Lung (tissue), 16 donors: ENCODE results near the gene VAPA. TPM values are rescaled to one million over a fixed set of nuclear protein-coding genes. Genes with fewer than 3 reads are reported as not detected.

Experiments used
- ATAC-seq: fragments of 200-7000 bp; cut with Tn5 transposase; one replicate; pipeline ENCODE4 v1.9.1; 2020; ENCODE audit warnings: moderate number of reproducible peaks; ENCODE audit not compliant: insufficient read depth, low FRiP score
- DNase-seq, 3 donors: peaks; one replicate each; pipeline ENCODE4 v3.0.0-alpha.2; 2013 to 2017
- H3K27ac ChIP-seq, 2 donors: one replicate each; pipeline ENCODE4 v1.5.1; 2013; ENCODE audit warnings: mild to moderate bottlenecking in 2 of 2, moderate library complexity in 2 of 2, control low read depth in 1 of 2, inconsistent platforms in 1 of 2, low read depth in 1 of 2, low read length in 1 of 2
- H3K27me3 ChIP-seq, 3 donors: one replicate each; pipeline ENCODE4 v1.5.1; 2013; ENCODE audit warnings: low read length in 2 of 3; ENCODE audit not compliant: control insufficient read depth in 3 of 3, insufficient read depth in 3 of 3
- H3K36me3 ChIP-seq, 4 donors: one replicate each; pipeline ENCODE4 v1.5.1; 2013; ENCODE audit warnings: low read length in 4 of 4, mild to moderate bottlenecking in 1 of 4, moderate library complexity in 1 of 4; ENCODE audit not compliant: control insufficient read depth in 4 of 4, insufficient read depth in 4 of 4
- H3K4me1 ChIP-seq, 5 donors: one replicate each; pipeline ENCODE4 v1.5.1; 2013; ENCODE audit warnings: low read length in 5 of 5, mild to moderate bottlenecking in 2 of 5, moderate library complexity in 1 of 5; ENCODE audit not compliant: control insufficient read depth in 5 of 5, insufficient read depth in 5 of 5
- H3K4me3 ChIP-seq: one replicate; pipeline ENCODE4 v1.5.1; 2013; ENCODE audit warnings: mild to moderate bottlenecking, control low read depth, moderate library complexity
- H3K9ac ChIP-seq, 2 donors: one replicate each; pipeline ENCODE4 v1.5.1; 2013; ENCODE audit warnings: low read length in 2 of 2, control low read depth in 1 of 2; ENCODE audit not compliant: insufficient read depth in 1 of 2
- H3K9me3 ChIP-seq, 4 donors: one replicate each; pipeline ENCODE4 v1.5.1; 2013; ENCODE audit warnings: low read length in 3 of 4, mild to moderate bottlenecking in 1 of 4, moderate library complexity in 1 of 4; ENCODE audit not compliant: control insufficient read depth in 4 of 4, insufficient read depth in 3 of 4
- CTCF ChIP-seq: IDR thresholded peaks from 2 replicates; pipeline ENCODE4 v1.5.1; 2012; ENCODE audit warnings: mild to moderate bottlenecking; ENCODE audit errors: control extremely low read depth, extremely low read depth
- WGBS, 2 donors: extraction: QIAGEN DNeasy Blood & Tissue Kit; methylation state at CpG; one replicate each; pipeline ENCODE4 v1.1.7; 2013; 5-methylcytosine and 5-hydroxymethylcytosine counted together
- long read RNA-seq, 5 donors: transcript quantifications; one replicate each; lab custom pipeline, GENCODE V29; 2026
- polyA plus RNA-seq, 2 donors: library from polyadenylated mRNA; stranded (reverse); fragments of 200-250 nt; gene quantifications; one replicate each; pipeline ENCODE4 v1.2.1, GENCODE V29; 2013
- total RNA-seq, 2 donors: library from RNA; depleted of rRNA in 1 of 2; stranded (reverse); fragments of >200 nt in 1 of 2; gene quantifications; one replicate each; pipeline ENCODE4 v1.2.1, GENCODE V29; 2014 to 2021
- donor health status: control.
- donor health status: control.
- donor health status: Bipolar disorder and iron deficiency.
- donor health status: healthy.
- donor health status: DM: yes; HTN: yes; CAD: no.

The VAPA gene, protein sequence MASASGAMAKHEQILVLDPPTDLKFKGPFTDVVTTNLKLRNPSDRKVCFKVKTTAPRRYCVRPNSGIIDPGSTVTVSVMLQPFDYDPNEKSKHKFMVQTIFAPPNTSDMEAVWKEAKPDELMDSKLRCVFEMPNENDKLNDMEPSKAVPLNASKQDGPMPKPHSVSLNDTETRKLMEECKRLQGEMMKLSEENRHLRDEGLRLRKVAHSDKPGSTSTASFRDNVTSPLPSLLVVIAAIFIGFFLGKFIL
- total RNA-seq (100 to 1,000 TPM; 255 to 351 TPM), polyA plus RNA-seq (100 to 1,000 TPM; 143 to 240 TPM)
- long read RNA-seq, donor 1, full-length matches to known transcripts = 74 of 74 reads
- long read RNA-seq, donor 1, partial matches to known transcripts = 0 of 74 reads
- long read RNA-seq, donor 1, other reads (novel, unspliced or antisense) = 0 of 74 reads
- long read RNA-seq, donor 2, full-length matches to known transcripts = 25 of 65 reads
- long read RNA-seq, donor 2, partial matches to known transcripts = 40 of 65 reads
- long read RNA-seq, donor 2, other reads (novel, unspliced or antisense) = 0 of 65 reads
- long read RNA-seq, donor 3, full-length matches to known transcripts = 54 of 59 reads
- long read RNA-seq, donor 3, partial matches to known transcripts = 5 of 59 reads
- long read RNA-seq, donor 3, other reads (novel, unspliced or antisense) = 0 of 59 reads
- long read RNA-seq, donor 4, full-length matches to known transcripts = 28 of 28 reads
- long read RNA-seq, donor 4, partial matches to known transcripts = 0 of 28 reads
- long read RNA-seq, donor 4, other reads (novel, unspliced or antisense) = 0 of 28 reads
- long read RNA-seq, donor 5, full-length matches to known transcripts = 79 of 169 reads
- long read RNA-seq, donor 5, partial matches to known transcripts = 90 of 169 reads
- long read RNA-seq, donor 5, other reads (novel, unspliced or antisense) = 0 of 169 reads

- Histone ChIP-seq H3K36me3 (peaks cover 0 to 5% (median 0%) of the 10 kb centered on the region in 4 donors), H3K9ac (peak within 1 kb of the TSS; percentile 76 to 95), H3K4me1 (peaks cover 3 to 24% (median 7%) of the 10 kb centered on the region in 5 donors), H3K27me3 (peaks cover 0 to 6% (median 0%) of the 10 kb centered on the region in 3 donors), H3K9me3 (no peaks in the 10 kb centered on the region), H3K27ac (peak within 1 kb of the TSS; percentile 99), H3K4me3 (peak within 1 kb of the TSS; percentile 93)
- DNase-seq (peak; percentile 96 to 99 (median 97)), ATAC-seq (peak; percentile 94)
- TF ChIP-seq CTCF = no peak
- WGBS, 2 donors = 0% methylated on average over 78 to 87 of the region's 87 CpGs
These were observed at the start of gene VAPA for GRCh38 chr18:9913526-9914333. Gene VAPA (plus strand): TSS chr18:9914016. CDS start chr18:9914257, 241 bp downstream.

- Histone ChIP-seq H3K9ac (no peak overlapping the region), H3K27ac (no peak overlapping the region), H3K4me3 (no peak overlapping the region), H3K36me3 (no peaks in the 10 kb centered on the region), H3K27me3 (no peaks in the 10 kb centered on the region), H3K9me3 (peaks cover 0 to 4% (median 2%) of the 10 kb centered on the region in 4 donors), H3K4me1 (peaks cover 0 to 7% (median 0%) of the 10 kb centered on the region in 5 donors)
- 93 to 99% methylated on average over 7 of the region's 7 CpGs for WGBS, 2 donors
- no peak for ATAC-seq
- no peak for DNase-seq
- TF ChIP-seq CTCF = no peak
These were observed 47.9 kb upstream of the VAPA start for GRCh38 chr18:9865764-9866490.

DNA sequence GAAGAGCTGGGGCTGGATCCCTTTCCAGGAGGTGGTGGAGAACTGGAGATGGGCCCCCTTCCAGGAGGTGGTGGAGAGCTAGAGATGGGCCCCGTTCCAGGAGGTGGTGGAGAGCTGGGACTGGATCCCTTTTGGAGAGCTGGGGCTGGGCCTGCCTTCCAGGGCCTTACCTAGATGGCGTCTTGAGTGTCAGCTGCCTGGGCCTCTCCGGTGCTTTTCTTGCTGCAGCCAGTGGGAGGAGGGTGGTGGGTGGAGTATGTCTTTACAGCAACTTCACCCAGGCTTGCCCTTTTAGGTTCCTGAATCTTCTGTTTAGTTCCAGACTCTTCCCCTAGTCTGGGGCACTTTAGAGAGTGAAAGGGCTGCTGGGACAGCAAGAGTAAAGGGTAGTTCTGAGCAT lies 47.2 kb upstream of the VAPA start:
- Histone ChIP-seq H3K9ac (no peak overlapping the region), H3K27ac (peak overlapping the region in 1 of 2 donors; percentile 52), H3K4me3 (no peak overlapping the region), H3K9me3 (peaks cover 0 to 4% (median 2%) of the 10 kb centered on the region in 4 donors), H3K27me3 (no peaks in the 10 kb centered on the region), H3K4me1 (peaks cover 0 to 7% (median 0%) of the 10 kb centered on the region in 5 donors), H3K36me3 (no peaks in the 10 kb centered on the region)
- no peak for TF ChIP-seq CTCF
- no peak for ATAC-seq
- WGBS, 2 donors = 84 to 92% methylated on average over 3 of the region's 3 CpGs
- DNase-seq = no peak
